Measurements from ENCODE around the gene MNAT1. TPM values are rescaled to one million over a fixed set of nuclear protein-coding genes. Genes with fewer than 3 reads are reported as not detected.
"Not testable (repeated sequence)": the region's sequence is repeated elsewhere in the genome, so short reads cannot be mapped to it uniquely, and the experiment has no call there.

MNAT1 gene
- total and polyA plus RNA-seq, 10 donors, result 11.9 to 34.3 (median 22.0) TPM

DNA sequence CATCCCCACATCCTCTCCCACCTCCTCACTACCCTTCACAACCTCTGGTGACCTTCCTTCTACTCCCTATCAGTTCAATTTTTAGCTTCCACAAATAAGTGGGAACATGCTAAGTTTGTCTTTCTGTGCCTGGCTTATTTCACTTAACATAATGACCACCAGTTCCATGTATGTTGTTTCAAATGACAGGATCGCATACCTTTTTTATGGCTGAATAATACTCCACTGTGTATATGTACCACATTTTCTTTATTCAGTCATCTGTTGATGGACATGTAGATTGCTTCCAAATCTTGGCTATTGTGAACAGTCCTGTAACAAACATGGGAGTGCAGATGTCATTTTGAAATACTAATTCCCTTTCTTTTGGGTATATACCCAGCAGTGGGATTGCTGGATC is 147.7 kb downstream of the MNAT1 start:
- TF ChIP-seq POLR2AphosphoS5 (IDR thresholded peaks at IDR 0.05) (no peak), POLR2A (IDR thresholded peaks at IDR 0.05) (no peak)
- TF ChIP-seq, protein P1, sequence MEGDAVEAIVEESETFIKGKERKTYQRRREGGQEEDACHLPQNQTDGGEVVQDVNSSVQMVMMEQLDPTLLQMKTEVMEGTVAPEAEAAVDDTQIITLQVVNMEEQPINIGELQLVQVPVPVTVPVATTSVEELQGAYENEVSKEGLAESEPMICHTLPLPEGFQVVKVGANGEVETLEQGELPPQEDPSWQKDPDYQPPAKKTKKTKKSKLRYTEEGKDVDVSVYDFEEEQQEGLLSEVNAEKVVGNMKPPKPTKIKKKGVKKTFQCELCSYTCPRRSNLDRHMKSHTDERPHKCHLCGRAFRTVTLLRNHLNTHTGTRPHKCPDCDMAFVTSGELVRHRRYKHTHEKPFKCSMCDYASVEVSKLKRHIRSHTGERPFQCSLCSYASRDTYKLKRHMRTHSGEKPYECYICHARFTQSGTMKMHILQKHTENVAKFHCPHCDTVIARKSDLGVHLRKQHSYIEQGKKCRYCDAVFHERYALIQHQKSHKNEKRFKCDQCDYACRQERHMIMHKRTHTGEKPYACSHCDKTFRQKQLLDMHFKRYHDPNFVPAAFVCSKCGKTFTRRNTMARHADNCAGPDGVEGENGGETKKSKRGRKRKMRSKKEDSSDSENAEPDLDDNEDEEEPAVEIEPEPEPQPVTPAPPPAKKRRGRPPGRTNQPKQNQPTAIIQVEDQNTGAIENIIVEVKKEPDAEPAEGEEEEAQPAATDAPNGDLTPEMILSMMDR (IDR thresholded peaks at IDR 0.05 in 8 of 11, conservative IDR thresholded peaks at IDR 0.05 in 3 of 11), result no peak
- WGBS, 5 donors, result 98 to 100% (median 100%) methylated on average over 1 of the region's 1 CpG
- intact Hi-C loops (cut with DNase I; ENCODE audit: low total_unique reads), result no loop called here

DNA sequence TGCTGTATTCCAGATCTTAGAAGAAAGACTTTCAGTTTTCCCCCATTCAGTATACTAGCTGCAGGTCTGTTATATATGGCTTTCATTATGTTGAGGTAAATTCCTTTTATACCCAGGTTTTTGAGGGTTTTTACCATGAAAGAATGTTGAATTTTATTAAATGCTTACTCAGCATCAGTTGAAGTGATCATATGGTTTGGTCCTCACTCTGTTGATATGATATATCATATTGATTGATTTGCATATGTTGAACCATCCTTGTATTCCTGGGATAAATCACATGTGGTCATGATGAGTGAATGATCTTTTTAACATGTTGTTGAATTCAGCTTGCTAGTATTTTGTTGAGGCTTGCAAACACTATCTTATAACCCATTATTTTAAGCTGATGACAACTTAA is 149.6 kb downstream of the MNAT1 start:
- H3K27me3 ChIP-seq (replicated peaks in 1 of 7), result no peaks in the 10 kb centered on the region
- intact Hi-C loops (cut with DNase I; ENCODE audit: low total_unique reads), result no loop called here
- H3K4me3 ChIP-seq, result no peak overlapping the region
- no peaks in the 10 kb centered on the region for H3K4me1 ChIP-seq
- H3K27ac ChIP-seq, result no peak overlapping the region
- peaks cover 2 to 52% (median 38%) of the 10 kb centered on the region in 8 donors for H3K9me3 ChIP-seq
- no peak for DNase-seq
- peaks cover 0 to 60% (median 7%) of the 10 kb centered on the region in 6 donors for H3K36me3 ChIP-seq
- TF ChIP-seq, protein P1 (IDR thresholded peaks at IDR 0.05 in 8 of 11, conservative IDR thresholded peaks at IDR 0.05 in 3 of 11), result no peak
- no peak for TF ChIP-seq POLR2AphosphoS5 (IDR thresholded peaks at IDR 0.05)
- TF ChIP-seq POLR2A (IDR thresholded peaks at IDR 0.05), result no peak

More for the DNA sequence above, 147.7 kb downstream of the MNAT1 start:
- Histone ChIP-seq H3K4me1 (no peaks in the 10 kb centered on the region), H3K27ac (no peak overlapping the region), H3K4me3 (no peak overlapping the region), H3K9me3 (peaks cover 2 to 52% (median 38%) of the 10 kb centered on the region in 8 donors), H3K36me3 (peaks cover 0 to 60% (median 7%) of the 10 kb centered on the region in 6 donors), H3K27me3 (replicated peaks in 1 of 7) (no peaks in the 10 kb centered on the region)
- no peak for DNase-seq

DNA sequence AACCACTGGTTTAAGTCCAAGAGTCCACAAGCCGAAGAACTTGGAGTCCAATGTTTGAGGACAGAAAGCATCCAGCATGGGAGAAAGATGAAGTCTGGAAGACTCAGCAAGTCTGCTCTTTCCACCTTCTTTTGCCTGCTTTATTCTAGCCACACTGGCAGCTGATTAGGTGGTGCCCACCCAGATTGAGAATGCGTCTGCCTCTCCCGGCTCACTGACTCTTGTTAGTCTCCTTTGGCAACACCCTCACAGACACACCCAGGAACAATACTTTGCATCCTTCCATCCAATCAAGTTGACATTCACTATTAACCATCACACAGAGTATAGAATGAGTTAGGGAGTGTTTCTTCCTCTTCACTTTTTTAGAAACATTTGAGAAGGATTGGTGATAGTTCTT is 156.1 kb downstream of the MNAT1 start:
- H3K27ac ChIP-seq; H3K4me1 ChIP-seq; H3K36me3 ChIP-seq; intact Hi-C loops (cut with DNase I; ENCODE audit: low total_unique reads); DNase-seq; H3K4me3 ChIP-seq; H3K27me3 ChIP-seq (replicated peaks in 1 of 7): not testable (repeated sequence)
- WGBS, 5 donors, result 86 to 99% (median 92%) methylated on average over 3 of the region's 3 CpGs
- H3K9me3 ChIP-seq, result peaks cover 0 to 11% (median 1%) of the 10 kb centered on the region in 8 donors

DNA sequence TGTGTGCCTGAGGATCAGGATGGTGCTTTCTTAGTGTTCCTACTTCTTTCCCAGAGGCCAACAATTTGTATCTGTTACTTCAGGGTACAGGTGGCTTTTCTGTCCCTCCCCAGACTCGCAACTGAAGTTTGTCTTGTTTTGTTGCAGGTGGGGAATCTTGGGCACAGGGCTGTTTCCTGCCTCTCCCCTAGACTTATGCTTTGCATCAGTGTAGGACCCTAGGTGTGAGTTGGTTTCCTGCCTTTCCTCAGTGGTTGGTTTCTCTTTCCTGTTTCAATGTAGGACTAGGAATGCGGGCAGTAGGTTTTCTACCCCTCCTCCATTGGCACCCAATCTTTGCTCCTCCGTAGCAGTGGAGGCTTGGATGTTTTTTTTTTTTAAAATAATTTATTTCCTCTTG is 159.3 kb downstream of the MNAT1 start:
- TF ChIP-seq POLR2AphosphoS5 (IDR thresholded peaks at IDR 0.05) (no peak), POLR2A (IDR thresholded peaks at IDR 0.05) (no peak)
- TF ChIP-seq, protein P1 (IDR thresholded peaks at IDR 0.05 in 8 of 11, conservative IDR thresholded peaks at IDR 0.05 in 3 of 11), result no peak
- DNase-seq, result no peak
- intact Hi-C loops (cut with DNase I; ENCODE audit: low total_unique reads), result no loop called here
- WGBS, 5 donors, result 71 to 88% (median 86%) methylated on average over 3 of the region's 3 CpGs
- Histone ChIP-seq H3K4me1 (no peaks in the 10 kb centered on the region), H3K9me3 (no peaks in the 10 kb centered on the region), H3K36me3 (no peaks in the 10 kb centered on the region), H3K27ac (no peak overlapping the region), H3K27me3 (replicated peaks in 1 of 7) (no peaks in the 10 kb centered on the region), H3K4me3 (no peak overlapping the region)

DNA sequence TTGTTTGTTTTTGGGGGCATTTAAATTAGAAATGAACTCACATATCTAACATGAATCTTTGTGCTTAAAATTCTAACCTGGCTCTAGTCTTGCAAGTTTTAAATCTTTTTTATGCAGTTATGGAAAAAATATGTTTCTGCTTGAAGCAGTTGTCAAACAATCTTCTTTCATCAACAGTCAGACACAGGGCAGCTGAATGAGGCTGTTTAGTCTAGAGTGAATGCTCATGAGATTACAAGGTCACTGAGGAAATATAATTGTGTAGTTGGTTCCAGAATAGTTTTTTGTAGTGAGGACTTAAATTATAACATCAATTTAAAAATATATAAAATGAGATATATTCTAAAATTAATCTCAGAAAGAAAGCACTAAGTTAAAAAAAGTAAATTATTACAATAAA is 169.8 kb downstream of the MNAT1 start:
- no peak for TF ChIP-seq POLR2AphosphoS5 (IDR thresholded peaks at IDR 0.05)
- TF ChIP-seq, protein P1 (IDR thresholded peaks at IDR 0.05 in 8 of 11, conservative IDR thresholded peaks at IDR 0.05 in 3 of 11), result no peak
- TF ChIP-seq POLR2A (IDR thresholded peaks at IDR 0.05), result no peak
- peaks cover 0 to 10% (median 6%) of the 10 kb centered on the region in 8 donors for H3K9me3 ChIP-seq
- H3K4me1 ChIP-seq, result no peaks in the 10 kb centered on the region
- no peak overlapping the region for H3K4me3 ChIP-seq
- no peak for DNase-seq
- H3K27ac ChIP-seq, result no peak overlapping the region
- no peaks in the 10 kb centered on the region for H3K27me3 ChIP-seq (replicated peaks in 1 of 7)
- intact Hi-C loops (cut with DNase I; ENCODE audit: low total_unique reads), result no loop called here
- H3K36me3 ChIP-seq, result no peaks in the 10 kb centered on the region

Measured in spleen (tissue), 11 donors.